Glutamatergic neuron (in vitro differentiated cells): ENCODE data around the gene ZNF580. TPM values are rescaled to one million over a fixed set of nuclear protein-coding genes. Genes with fewer than 3 reads are reported as not detected.

Source experiments
- DNase-seq: peaks from one replicate; pipeline ENCODE4 v3.0.0; 2022
- H3K27ac Mint-ChIP-seq: one replicate; pipeline ENCODE4 v1.8.0; 2020; ENCODE audit warnings: mild to moderate bottlenecking, mixed read lengths, inconsistent platforms; ENCODE audit not compliant: unreplicated experiment
- H3K27me3 Mint-ChIP-seq: one replicate; pipeline ENCODE4 v1.8.0; 2020; ENCODE audit warnings: mild to moderate bottlenecking, moderate library complexity, mixed read lengths, inconsistent platforms; ENCODE audit not compliant: unreplicated experiment
- H3K36me3 Mint-ChIP-seq: one replicate; pipeline ENCODE4 v1.8.0; 2020; ENCODE audit warnings: mild to moderate bottlenecking, mixed read lengths, inconsistent platforms; ENCODE audit not compliant: unreplicated experiment
- H3K4me1 Mint-ChIP-seq: one replicate; pipeline ENCODE4 v1.8.0; 2020; ENCODE audit warnings: mild to moderate bottlenecking, low read depth, mixed read lengths, inconsistent platforms; ENCODE audit not compliant: unreplicated experiment
- H3K4me3 Mint-ChIP-seq: one replicate; pipeline ENCODE4 v1.8.0; 2020; ENCODE audit warnings: mild to moderate bottlenecking, mixed read lengths, inconsistent platforms; ENCODE audit not compliant: unreplicated experiment
- H3K9me3 Mint-ChIP-seq: one replicate; pipeline ENCODE4 v1.8.0; 2020; ENCODE audit warnings: mild to moderate bottlenecking, moderate library complexity, mixed read lengths, inconsistent platforms; ENCODE audit not compliant: unreplicated experiment
- total RNA-seq: library from RNA; stranded (reverse); fragmentation: NEBNext Ultra II Directional; extraction: Animal tissue kit (Norgen Biotek cat#: 25700); gene quantifications from one replicate; pipeline ENCODE4 v1.2.1, GENCODE V29; 2021; ENCODE audit not compliant: unreplicated experiment
- TF ChIP-seq, protein P1 (sequence below): fragments of 200-600 bp; sonication (generic); IDR thresholded peaks from one replicate; pipeline ENCODE4 v1.5.0; 2021; ENCODE audit not compliant: partially characterized antibody, unreplicated experiment

The ZNF580 gene
- total RNA-seq, 1 donor from 2014 or later, result 43.6 TPM

GRCh38 chr19:55655648-55656040, 14.8 kb downstream of the ZNF580 start:
- Mint-ChIP-seq H3K4me1 (peaks cover 20% of the 10 kb centered on the region), H3K27ac (peak overlapping the region; percentile 88), H3K36me3 (no peaks in the 10 kb centered on the region), H3K9me3 (peaks cover 18% of the 10 kb centered on the region), H3K27me3 (peaks cover 11% of the 10 kb centered on the region), H3K4me3 (peak overlapping the region; percentile 97)
- TF ChIP-seq, protein P1, sequence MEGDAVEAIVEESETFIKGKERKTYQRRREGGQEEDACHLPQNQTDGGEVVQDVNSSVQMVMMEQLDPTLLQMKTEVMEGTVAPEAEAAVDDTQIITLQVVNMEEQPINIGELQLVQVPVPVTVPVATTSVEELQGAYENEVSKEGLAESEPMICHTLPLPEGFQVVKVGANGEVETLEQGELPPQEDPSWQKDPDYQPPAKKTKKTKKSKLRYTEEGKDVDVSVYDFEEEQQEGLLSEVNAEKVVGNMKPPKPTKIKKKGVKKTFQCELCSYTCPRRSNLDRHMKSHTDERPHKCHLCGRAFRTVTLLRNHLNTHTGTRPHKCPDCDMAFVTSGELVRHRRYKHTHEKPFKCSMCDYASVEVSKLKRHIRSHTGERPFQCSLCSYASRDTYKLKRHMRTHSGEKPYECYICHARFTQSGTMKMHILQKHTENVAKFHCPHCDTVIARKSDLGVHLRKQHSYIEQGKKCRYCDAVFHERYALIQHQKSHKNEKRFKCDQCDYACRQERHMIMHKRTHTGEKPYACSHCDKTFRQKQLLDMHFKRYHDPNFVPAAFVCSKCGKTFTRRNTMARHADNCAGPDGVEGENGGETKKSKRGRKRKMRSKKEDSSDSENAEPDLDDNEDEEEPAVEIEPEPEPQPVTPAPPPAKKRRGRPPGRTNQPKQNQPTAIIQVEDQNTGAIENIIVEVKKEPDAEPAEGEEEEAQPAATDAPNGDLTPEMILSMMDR, result no peak
- DNase-seq, result no peak

DNA sequence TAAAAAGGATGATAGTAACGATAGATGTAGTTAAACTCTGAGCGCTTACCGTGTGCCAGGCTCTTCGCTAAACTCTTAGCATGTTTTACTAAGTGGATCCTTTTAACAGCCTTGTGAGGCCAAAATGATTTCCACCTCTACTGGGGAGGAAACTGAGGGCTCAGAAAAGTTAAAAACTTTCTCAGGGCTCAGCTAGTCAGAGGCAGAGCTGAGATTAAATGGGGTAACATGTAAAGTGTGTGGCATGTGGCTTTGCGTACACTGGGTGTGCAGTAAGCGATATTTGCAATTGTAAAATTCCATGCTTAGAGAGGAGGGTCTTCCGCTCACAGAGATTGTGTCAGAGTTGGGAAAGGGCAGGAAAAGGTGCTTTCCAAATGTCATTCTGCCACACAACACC, 15.8 kb downstream of the ZNF580 start:
- H3K27ac Mint-ChIP-seq, result no peak overlapping the region
- peak overlapping the region; percentile 97 for H3K4me3 Mint-ChIP-seq
- no peak for DNase-seq
- peaks cover 20% of the 10 kb centered on the region for H3K4me1 Mint-ChIP-seq
- H3K27me3 Mint-ChIP-seq, result peaks cover 11% of the 10 kb centered on the region
- TF ChIP-seq, protein P1, result no peak
- peaks cover 19% of the 10 kb centered on the region for H3K9me3 Mint-ChIP-seq
- H3K36me3 Mint-ChIP-seq, result no peaks in the 10 kb centered on the region

DNA sequence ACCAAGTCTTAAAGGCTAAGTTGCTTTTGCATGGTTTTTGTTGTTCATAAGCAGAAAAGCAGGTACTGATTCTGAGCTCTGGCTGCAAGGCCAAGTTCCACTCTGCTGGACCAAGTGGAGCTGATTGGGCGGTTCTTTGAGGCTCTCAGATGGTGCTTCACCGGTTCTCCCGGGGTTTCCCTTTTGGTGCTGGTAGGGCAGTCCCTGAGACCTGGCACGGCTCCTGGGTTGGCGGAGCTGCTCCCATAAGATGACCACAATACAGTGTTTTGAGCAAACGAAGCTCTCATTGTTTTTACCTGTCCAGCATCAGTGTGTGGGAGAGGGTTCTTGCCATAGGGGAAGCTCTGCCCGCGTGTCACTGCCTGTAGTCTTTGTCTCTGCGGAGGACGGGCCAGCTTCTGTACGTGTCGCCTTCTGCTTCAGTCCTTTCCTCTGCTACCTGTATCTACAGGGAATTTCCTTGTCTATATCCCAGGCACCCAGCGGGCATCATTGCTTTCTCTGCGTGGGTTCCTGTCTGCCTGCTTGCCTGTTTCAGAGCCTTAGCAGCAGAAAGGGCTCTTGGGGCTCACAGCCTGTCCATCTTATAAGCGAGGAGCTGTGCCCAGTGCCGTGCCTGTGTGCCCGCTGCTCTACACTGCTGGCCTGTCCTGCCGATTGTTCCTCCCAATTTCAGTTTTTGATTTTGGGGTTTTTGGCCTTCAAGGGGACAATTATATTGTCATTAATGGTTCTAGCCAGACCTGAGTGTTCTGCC, 16.4 kb downstream of the ZNF580 start:
- Mint-ChIP-seq H3K36me3 (no peaks in the 10 kb centered on the region), H3K27ac (peak overlapping the region; percentile 81), H3K4me1 (peaks cover 20% of the 10 kb centered on the region), H3K4me3 (peak overlapping the region; percentile 97), H3K9me3 (peaks cover 19% of the 10 kb centered on the region), H3K27me3 (peaks cover 11% of the 10 kb centered on the region)
- DNase-seq, result no peak
- TF ChIP-seq, protein P1, result no peak

DNA sequence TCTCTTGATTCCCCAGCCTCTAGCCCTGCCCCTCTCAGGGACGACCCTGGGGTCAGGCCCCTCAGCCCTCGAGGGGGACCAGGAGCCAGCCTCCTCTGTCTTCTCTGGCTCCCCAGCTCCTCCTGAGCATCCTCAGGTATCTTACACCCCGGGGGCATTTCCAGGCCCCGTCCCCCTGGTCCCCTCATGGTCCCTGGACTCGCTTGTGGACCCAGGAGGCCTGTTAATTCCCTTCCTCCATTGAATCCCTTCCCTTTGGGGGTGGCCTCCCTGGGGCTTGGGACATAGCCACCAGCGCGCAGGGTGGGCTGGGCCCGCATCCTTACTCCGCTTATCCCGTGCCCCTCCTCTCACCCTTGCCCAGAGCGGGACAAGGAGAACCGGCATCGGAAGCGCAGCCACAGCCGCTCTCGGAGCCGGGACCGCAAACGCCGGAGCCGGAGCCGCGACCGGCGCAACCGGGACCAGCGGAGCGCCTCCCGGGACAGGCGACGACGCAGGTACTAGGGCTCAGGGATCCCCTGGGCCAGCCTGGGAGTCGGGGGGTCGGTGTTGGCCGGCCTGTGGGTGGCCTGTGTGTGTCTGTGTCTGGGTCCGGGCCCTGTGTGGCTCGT, 18.2 kb downstream of the ZNF580 start:
- TF ChIP-seq, protein P1, result no peak
- Mint-ChIP-seq H3K4me3 (peak overlapping the region; percentile 72), H3K27ac (peak overlapping the region; percentile 84)

GRCh38 chr19:55659822-55660221, 19.0 kb downstream of the ZNF580 start:
- Mint-ChIP-seq H3K9me3 (peaks cover 14% of the 10 kb centered on the region), H3K4me1 (peaks cover 20% of the 10 kb centered on the region)

More for the DNA sequence above, 18.2 kb downstream of the ZNF580 start:
- peaks cover 19% of the 10 kb centered on the region for H3K9me3 Mint-ChIP-seq
- peaks cover 9% of the 10 kb centered on the region for H3K27me3 Mint-ChIP-seq
- peaks cover 20% of the 10 kb centered on the region for H3K4me1 Mint-ChIP-seq
- DNase-seq, result no peak
- no peaks in the 10 kb centered on the region for H3K36me3 Mint-ChIP-seq

More at GRCh38 chr19:55659822-55660221, 19.0 kb downstream of the ZNF580 start:
- H3K27ac Mint-ChIP-seq, result peak overlapping the region; percentile 84
- peaks cover 2% of the 10 kb centered on the region for H3K27me3 Mint-ChIP-seq
- H3K36me3 Mint-ChIP-seq, result no peaks in the 10 kb centered on the region
- H3K4me3 Mint-ChIP-seq, result peak overlapping the region; percentile 72
- no peak for DNase-seq
- TF ChIP-seq, protein P1, result no peak
